T-cell (primary cell): ENCODE measurements around the gene RAF1. TPM values are rescaled to one million over a fixed set of nuclear protein-coding genes. Genes with fewer than 3 reads are reported as not detected.

ENCODE experiments used
- ATAC-seq, 4 experiments: fragments of 200-7000 bp in 3 of 4; fragments of 150-1000 bp in 1 of 4; cut with Tn5 transposase; replicated peaks in 1 of 4; 1 replicate in 3 of 4; 2 replicates in 1 of 4; pipeline ENCODE4 v1.10.0; 2021; ENCODE audit warnings: moderate library complexity in 3 of 4, mild to moderate bottlenecking in 2 of 4, moderate number of reproducible peaks in 1 of 4
- CTCF ChIA-PET, 2 donors: fragments of 300-600 bp; sonication (Branson Sonifier 250); formaldehyde crosslinking; loops; one replicate each; lab custom pipeline; 2022; ENCODE audit warnings: antibody characterized with exemption in 2 of 2; lab: Charles Lee
- POLR2A ChIA-PET, 2 donors: fragments of 300-600 bp; sonication (Branson Sonifier 250); formaldehyde crosslinking; loops; one replicate each; lab custom pipeline; 2022; ENCODE audit warnings: antibody characterized with exemption in 2 of 2; lab: Charles Lee
- DNase-seq, 35 experiments: peaks; one replicate each; pipeline versions ENCODE4 v3.0.0 to v3.0.0-alpha.2; 2013 to 2023
- H3K27ac ChIP-seq: one replicate; pipeline ENCODE4 v1.5.1; 2013; ENCODE audit warnings: low read length
- H3K27me3 ChIP-seq, 2 experiments: replicated peaks in 1 of 2; 1 replicate in 1 of 2; 2 replicates in 1 of 2; pipeline versions ENCODE4 v1.6.1 to v1.7.0; 2013; ENCODE audit warnings: low read length in 1 of 2, mixed read lengths in 1 of 2; ENCODE audit not compliant: control insufficient read depth in 2 of 2, insufficient read depth in 2 of 2; ENCODE audit errors: extremely low read depth in 1 of 2
- H3K36me3 ChIP-seq, 2 donors: 1 replicate in 1 of 2; 2 replicates in 1 of 2; pipeline versions ENCODE4 v1.6.1 to v1.7.0; 2013; ENCODE audit warnings: low read length in 1 of 2; ENCODE audit not compliant: control insufficient read depth in 2 of 2, insufficient read depth in 1 of 2; ENCODE audit errors: extremely low read depth in 1 of 2
- H3K4me1 ChIP-seq, 2 experiments: 1 replicate in 1 of 2; 2 replicates in 1 of 2; pipeline versions ENCODE4 v1.6.1 to v1.7.0; 2013; ENCODE audit warnings: low read length in 2 of 2, mixed read lengths in 1 of 2; ENCODE audit not compliant: insufficient read depth in 2 of 2, control insufficient read depth in 1 of 2; ENCODE audit errors: extremely low read depth in 1 of 2
- H3K4me3 ChIP-seq, 2 donors: 1 replicate in 1 of 2; 2 replicates in 1 of 2; pipeline versions ENCODE4 v1.5.1 to v1.7.0; 2013; ENCODE audit warnings: mild to moderate bottlenecking in 2 of 2, low read length in 1 of 2, moderate library complexity in 1 of 2; ENCODE audit not compliant: control insufficient read depth in 1 of 2; ENCODE audit errors: extremely low read depth in 1 of 2
- H3K9me3 ChIP-seq: 2 replicates; pipeline ENCODE4 v1.7.0; 2013
- H3K27ac Mint-ChIP-seq, 2 donors: one replicate each; pipeline ENCODE4 v1.8.0; 2020 to 2021; ENCODE audit warnings: mild to moderate bottlenecking in 2 of 2, mixed read lengths in 2 of 2
- H3K27me3 Mint-ChIP-seq, 2 donors: one replicate each; pipeline ENCODE4 v1.8.0; 2021 to 2022; ENCODE audit warnings: mixed read lengths in 2 of 2
- H3K36me3 Mint-ChIP-seq: one replicate; pipeline ENCODE4 v1.8.0; 2021; ENCODE audit warnings: mixed read lengths
- H3K4me1 Mint-ChIP-seq, 3 donors: one replicate each; pipeline ENCODE4 v1.8.0; 2020 to 2022; ENCODE audit warnings: mixed read lengths in 3 of 3, mild to moderate bottlenecking in 1 of 3
- H3K4me3 Mint-ChIP-seq, 3 donors: one replicate each; pipeline ENCODE4 v1.8.0; 2020 to 2022; ENCODE audit warnings: mild to moderate bottlenecking in 3 of 3, mixed read lengths in 3 of 3, moderate library complexity in 3 of 3
- H3K9me3 Mint-ChIP-seq, 3 donors: one replicate each; pipeline ENCODE4 v1.8.0; 2020 to 2022; ENCODE audit warnings: mixed read lengths in 3 of 3
- WGBS: methylation state at CpG from one replicate; pipeline ENCODE4 v1.1.5; 2013; ENCODE audit warnings: missing lambda C conversion rate; ENCODE audit not compliant: insufficient coverage; 5-methylcytosine and 5-hydroxymethylcytosine counted together
- total RNA-seq, 35 experiments: library from RNA in 6 of 35; stranded (reverse) in 6 of 35; fragments of 120-200 nt in 1 of 35; gene quantifications; one replicate each; pipeline versions ENCODE4 v1.2.1 to v1.2.4 and lab custom pipeline; 2013 to 2026

Gene RAF1
- total RNA-seq, 5 donors from 2014 or later (not counting 1 experiment from before 2014, with no cell fraction given), result 95.3 to 112 (median 105) TPM

GRCh38 chr3:12695916-12696315, 32.0 kb upstream of the RAF1 start:
- no peaks in the 10 kb centered on the region for H3K27me3 Mint-ChIP-seq
- no peak for DNase-seq

GRCh38 chr3:12695112-12695511, 31.2 kb upstream of the RAF1 start:
- ATAC-seq (no peak), DNase-seq (no peak)
- Mint-ChIP-seq H3K27me3 (no peaks in the 10 kb centered on the region), H3K4me1 (no peaks in the 10 kb centered on the region), H3K27ac (no peak overlapping the region), H3K36me3 (no peaks in the 10 kb centered on the region), H3K4me3 (no peak overlapping the region), H3K9me3 (no peaks in the 10 kb centered on the region)
- Histone ChIP-seq H3K4me3 (no peak overlapping the region), H3K36me3 (no peaks in the 10 kb centered on the region), H3K27ac (no peak overlapping the region), H3K9me3 (no peaks in the 10 kb centered on the region), H3K4me1 (no peaks in the 10 kb centered on the region), H3K27me3 (peaks cover 0 to 2% of the 10 kb centered on the region in 2 experiments)
- CTCF ChIA-PET, result no interaction called here
- POLR2A ChIA-PET, result no interaction called here
- no CpG with 5 or more reads among the region's 3 CpGs for WGBS

More at GRCh38 chr3:12695916-12696315, 32.0 kb upstream of the RAF1 start:
- no peaks in the 10 kb centered on the region for H3K4me1 Mint-ChIP-seq
- Histone ChIP-seq H3K4me1 (no peaks in the 10 kb centered on the region), H3K27me3 (no peaks in the 10 kb centered on the region), H3K36me3 (no peaks in the 10 kb centered on the region), H3K9me3 (no peaks in the 10 kb centered on the region), H3K4me3 (no peak overlapping the region), H3K27ac (no peak overlapping the region)
- H3K4me3 Mint-ChIP-seq, result no peak overlapping the region
- CTCF ChIA-PET, result no interaction called here
- H3K27ac Mint-ChIP-seq, result no peak overlapping the region
- H3K36me3 Mint-ChIP-seq, result no peaks in the 10 kb centered on the region
- WGBS, result 60% methylated on average over 1 of the region's 2 CpGs
- POLR2A ChIA-PET, result interaction anchor here in 1 of 2 donors (0.6 kb wide), 1 partner anchor 12 kb away, joined by 3 read pairs; no protein-coding TSS in a partner anchor
- no peaks in the 10 kb centered on the region for H3K9me3 Mint-ChIP-seq
- ATAC-seq, result no peak

- peaks cover 0 to 2% of the 10 kb centered on the region in 2 experiments for H3K27me3 ChIP-seq
- H3K9me3 ChIP-seq, result no peaks in the 10 kb centered on the region
- no peak for DNase-seq
- 100% methylated on average over 1 of the region's 8 CpGs for WGBS
- H3K27ac ChIP-seq, result no peak overlapping the region
- ATAC-seq, result no peak
- H3K4me1 ChIP-seq, result no peaks in the 10 kb centered on the region
- ChIA-PET CTCF (no interaction called here), POLR2A (no interaction called here)
- Mint-ChIP-seq H3K4me3 (no peak overlapping the region), H3K36me3 (no peaks in the 10 kb centered on the region), H3K27me3 (peaks cover 3 to 7% of the 10 kb centered on the region in 2 donors), H3K4me1 (no peaks in the 10 kb centered on the region), H3K27ac (no peak overlapping the region), H3K9me3 (no peaks in the 10 kb centered on the region)
- H3K4me3 ChIP-seq, result no peak overlapping the region
- no peaks in the 10 kb centered on the region for H3K36me3 ChIP-seq
Measured at GRCh38 chr3:12692444-12692843, 28.5 kb upstream of the RAF1 start.

GRCh38 chr3:12689997-12690711, 26.2 kb upstream of the RAF1 start:
- Mint-ChIP-seq H3K36me3 (no peaks in the 10 kb centered on the region), H3K27me3 (peaks cover 7% of the 10 kb centered on the region in 2 donors), H3K9me3 (no peaks in the 10 kb centered on the region), H3K4me1 (no peaks in the 10 kb centered on the region), H3K27ac (no peak overlapping the region), H3K4me3 (no peak overlapping the region)
- DNase-seq, result no peak
- Histone ChIP-seq H3K27me3 (peaks cover 0 to 5% of the 10 kb centered on the region in 2 experiments), H3K27ac (no peak overlapping the region), H3K36me3 (no peaks in the 10 kb centered on the region), H3K4me1 (no peaks in the 10 kb centered on the region), H3K4me3 (no peak overlapping the region), H3K9me3 (no peaks in the 10 kb centered on the region)
- ChIA-PET CTCF (no interaction called here), POLR2A (interaction anchor here in 1 of 2 donors (0.6 kb wide), 1 partner anchor 22 kb away, joined by 3 read pairs; no protein-coding TSS in a partner anchor)
- ATAC-seq, result no peak
- WGBS, result 88% methylated on average over 7 of the region's 11 CpGs

- no peak overlapping the region for H3K4me3 Mint-ChIP-seq
- ChIA-PET POLR2A (no interaction called here), CTCF (no interaction called here)
- no peaks in the 10 kb centered on the region for H3K36me3 Mint-ChIP-seq
- Histone ChIP-seq H3K27ac (no peak overlapping the region), H3K27me3 (peaks cover 0 to 5% of the 10 kb centered on the region in 2 experiments), H3K4me3 (no peak overlapping the region), H3K4me1 (no peaks in the 10 kb centered on the region), H3K36me3 (no peaks in the 10 kb centered on the region), H3K9me3 (no peaks in the 10 kb centered on the region)
- ATAC-seq (no peak), DNase-seq (no peak)
- no peaks in the 10 kb centered on the region for H3K4me1 Mint-ChIP-seq
- H3K27ac Mint-ChIP-seq, result no peak overlapping the region
- peaks cover 7% of the 10 kb centered on the region in 2 donors for H3K27me3 Mint-ChIP-seq
- 93% methylated on average over 2 of the region's 4 CpGs for WGBS
- H3K9me3 Mint-ChIP-seq, result no peaks in the 10 kb centered on the region
Measured at GRCh38 chr3:12687948-12688347, 24.0 kb upstream of the RAF1 start.

- peaks cover 0 to 5% of the 10 kb centered on the region in 2 experiments for H3K27me3 ChIP-seq
Measured at GRCh38 chr3:12686096-12686495, 22.2 kb upstream of the RAF1 start.

More at GRCh38 chr3:12686096-12686495, 22.2 kb upstream of the RAF1 start:
- Mint-ChIP-seq H3K27ac (no peak overlapping the region), H3K4me3 (no peak overlapping the region), H3K9me3 (no peaks in the 10 kb centered on the region), H3K36me3 (no peaks in the 10 kb centered on the region), H3K4me1 (peaks cover 0 to 5% (median 0%) of the 10 kb centered on the region in 3 donors), H3K27me3 (peaks cover 7% of the 10 kb centered on the region in 2 donors)
- CTCF ChIA-PET, result no interaction called here
- Histone ChIP-seq H3K36me3 (no peaks in the 10 kb centered on the region), H3K27ac (no peak overlapping the region), H3K9me3 (no peaks in the 10 kb centered on the region), H3K4me3 (no peak overlapping the region), H3K4me1 (no peaks in the 10 kb centered on the region)
- no peak for DNase-seq
- no CpG with 5 or more reads among the region's 3 CpGs for WGBS
- POLR2A ChIA-PET, result interaction anchor here in 1 of 2 donors (0.6 kb wide), 1 partner anchor 1946 kb away, joined by 3 read pairs; no protein-coding TSS in a partner anchor
- no peak for ATAC-seq
